GM12878 (cell line): Measurements from ENCODE around the gene CBFA2T3. TPM values are rescaled to one million over a fixed set of nuclear protein-coding genes. Genes with fewer than 3 reads are reported as not detected.

Experiments used
- ATAC-seq: fragments of 200-7000 bp; cut with Tn5 transposase; 3 replicates; pipeline ENCODE4 v1.9.1; 2020; ENCODE audit warnings: mild to moderate bottlenecking, moderate library complexity
- BruUV-seq: library from RNA; stranded (reverse); fragments of 400-500 nt; replicated peaks from 2 replicates; lab custom pipeline; 2021; lab: Mats Ljungman, UMichigan
- CTCF ChIA-PET: fragments of 300-600 bp; sonication (Branson Sonifier 250); formaldehyde crosslinking; extraction: SDS; loops from one replicate; lab custom pipeline; 2021; ENCODE audit warnings: inconsistent platforms; lab: Yijun Ruan, JAX
- POLR2A ChIA-PET: fragments of 350-600 bp; formaldehyde crosslinking; extraction: SDS; loops from one replicate; lab custom pipeline; 2021; ENCODE audit warnings: inconsistent platforms; lab: Charles Lee
- RAD21 ChIA-PET: fragments of 300-600 bp; sonication (Branson Sonifier 250); formaldehyde crosslinking; loops from one replicate; lab custom pipeline; 2023; ENCODE audit warnings: antibody characterized with exemption; ENCODE audit not compliant: unreplicated experiment; lab: Charles Lee
- SMC1A ChIA-PET: fragments of 300-600 bp; sonication (Branson Sonifier 250); formaldehyde crosslinking; loops from one replicate; lab custom pipeline; 2023; ENCODE audit not compliant: unreplicated experiment, uncharacterized antibody; lab: Charles Lee
- DNase-seq: peaks from one replicate; pipeline ENCODE4 v3.0.0-alpha.2; 2011; ENCODE audit warnings: low read depth, low spot score
- FAIRE-seq: peaks from 3 replicates; lab custom pipeline; 2011; peaks lifted over from hg19 to GRCh38; lab: Jason Lieb, UNC
- H2AFZ ChIP-seq: 2 replicates; pipeline ENCODE4 v1.6.0; 2011; ENCODE audit warnings: low read depth, low read length, control low read depth; ENCODE audit not compliant: control insufficient read depth
- H3K27ac ChIP-seq: 2 replicates; pipeline ENCODE4 v1.5.1; 2011; ENCODE audit warnings: control low read depth; ENCODE audit not compliant: control insufficient read depth, insufficient read depth
- H3K27me3 ChIP-seq, 2 experiments: replicated peaks in 1 of 2; 2 replicates each; pipeline versions ENCODE4 v1.6.0 to v1.6.1; 2011; ENCODE audit warnings: low read length in 1 of 2; ENCODE audit not compliant: control insufficient read depth in 2 of 2, insufficient read depth in 2 of 2
- H3K36me3 ChIP-seq, 2 experiments: 2 replicates each; pipeline ENCODE4 v1.5.1; 2011; ENCODE audit warnings: low read length in 1 of 2; ENCODE audit not compliant: control insufficient read depth in 2 of 2, insufficient read depth in 2 of 2
- H3K4me1 ChIP-seq: 2 replicates; pipeline ENCODE4 v1.6.1; 2011; ENCODE audit warnings: mild to moderate bottlenecking, low read length, moderate library complexity, mixed read lengths; ENCODE audit not compliant: control insufficient read depth, insufficient read depth
- H3K4me2 ChIP-seq: 2 replicates; pipeline ENCODE4 v1.6.0; 2011; ENCODE audit warnings: control low read depth; ENCODE audit not compliant: control insufficient read depth, insufficient read depth
- H3K4me3 ChIP-seq: fragments of 200-600 bp; sonication (generic); 2 replicates; pipeline ENCODE4 v1.5.1; 2016
- H3K79me2 ChIP-seq: 2 replicates; pipeline ENCODE4 v1.6.0; 2011; ENCODE audit warnings: low read length; ENCODE audit not compliant: control insufficient read depth, insufficient read depth
- H3K9ac ChIP-seq: 2 replicates; pipeline ENCODE4 v1.8.0; 2011; ENCODE audit warnings: low read length, control low read depth, mixed read lengths; ENCODE audit not compliant: control insufficient read depth, insufficient read depth
- H3K9me3 ChIP-seq: replicated peaks from 3 replicates; pipeline ENCODE4 v1.5.1; 2011; ENCODE audit warnings: mild to moderate bottlenecking, low read length; ENCODE audit not compliant: control insufficient read depth, insufficient read depth
- H4K20me1 ChIP-seq: 2 replicates; pipeline ENCODE4 v1.6.0; 2011; ENCODE audit not compliant: control insufficient read depth, insufficient read depth
- ATF2 ChIP-seq: IDR thresholded peaks from 2 replicates; pipeline ENCODE4 v1.6.1; 2012; ENCODE audit warnings: low read length, inconsistent platforms
- BACH1 ChIP-seq: fragments of 450-650 bp; IDR thresholded peaks from 2 replicates; pipeline ENCODE4 v1.6.1; 2017; ENCODE audit warnings: mild to moderate bottlenecking, borderline replicate concordance
- CBX5 ChIP-seq: sonication (generic); IDR thresholded peaks from 2 replicates; pipeline ENCODE4 v1.6.1; 2016; ENCODE audit warnings: low read depth, moderate library complexity, mild to moderate bottlenecking, inconsistent platforms
- GABPA ChIP-seq: IDR thresholded peaks from 2 replicates; pipeline ENCODE4 v1.6.1; 2014; ENCODE audit warnings: antibody characterized with exemption, low read depth, mild to moderate bottlenecking, inconsistent platforms
- GATAD2B ChIP-seq: fragments of 450-650 bp; conservative IDR thresholded peaks from 2 replicates; pipeline ENCODE4 v1.6.1; 2017; ENCODE audit warnings: low read depth, mild to moderate bottlenecking, moderate library complexity
- HCFC1 ChIP-seq: fragments of 150-350 bp; IDR thresholded peaks from 2 replicates; pipeline ENCODE4 v1.6.1; 2014; ENCODE audit warnings: low read length
- HSF1 ChIP-seq: fragments of 150-350 bp; IDR thresholded peaks from 2 replicates; pipeline ENCODE4 v1.6.1; 2014; ENCODE audit warnings: mild to moderate bottlenecking, low read depth, low read length
- MEF2B ChIP-seq: fragments of 450-650 bp; IDR thresholded peaks from 2 replicates; pipeline ENCODE4 v1.6.1; 2018; ENCODE audit warnings: mild to moderate bottlenecking, moderate library complexity; ENCODE audit not compliant: partially characterized antibody, poor library complexity, severe bottlenecking
- SKIL ChIP-seq: fragments of 450-650 bp; IDR thresholded peaks from 2 replicates; pipeline ENCODE4 v1.6.1; 2017; ENCODE audit warnings: mild to moderate bottlenecking, low read depth, inconsistent platforms; ENCODE audit not compliant: poor library complexity, severe bottlenecking
- SMAD5 ChIP-seq: IDR thresholded peaks from 2 replicates; pipeline ENCODE4 v1.6.1; 2016; ENCODE audit warnings: antibody characterized with exemption, low read depth
- SP1 ChIP-seq: IDR thresholded peaks from one replicate; pipeline ENCODE4 v1.6.1; 2011; ENCODE audit warnings: low read depth, low read length
- TBL1XR1 ChIP-seq: IDR thresholded peaks from 2 replicates; pipeline ENCODE4 v1.6.1; 2012; ENCODE audit warnings: low read depth, low read length, improper control_type of control experiment
- TCF3 ChIP-seq: IDR thresholded peaks from 2 replicates; pipeline ENCODE4 v1.6.1; 2012; ENCODE audit warnings: low read depth, mild to moderate bottlenecking, low read length, borderline replicate concordance; ENCODE audit not compliant: insufficient read depth
- ZBTB11 ChIP-seq: fragments of 450-650 bp; formaldehyde crosslinking; IDR thresholded peaks from 2 replicates; pipeline ENCODE4 v1.5.0; 2022; ENCODE audit warnings: mild to moderate bottlenecking, missing genetic modification characterization
- ZSCAN29 ChIP-seq: fragments of 450-650 bp; IDR thresholded peaks from 2 replicates; pipeline ENCODE4 v1.6.1; 2017; ENCODE audit warnings: mild to moderate bottlenecking, moderate library complexity
- WGBS: methylation state at CpG from one replicate; pipeline ENCODE4 v1.1.6; 2016; ENCODE audit warnings: low lambda C conversion rate; ENCODE audit not compliant: insufficient replicate concordance, insufficient coverage; ENCODE audit errors: missing lambda C conversion rate; 5-methylcytosine and 5-hydroxymethylcytosine counted together
- in situ Hi-C: fragments of 300-500 bp; cut with MboI; formaldehyde crosslinking; loops from 9 replicates; pipeline ENCODE4 v1.14.3; 2018; ENCODE audit warnings: mixed read lengths
- intact Hi-C: fragments of 100-400 bp; cut with micrococcal nuclease; formaldehyde crosslinking; loops from one replicate; pipeline ENCODE4 v1.14.2; 2022; ENCODE audit not compliant: unreplicated experiment
- polyA plus RNA-seq, 11 experiments: library from polyadenylated mRNA; depleted of rRNA in 4 of 11; unstranded in 6 of 11; stranded (reverse) in 5 of 11; fragments of >200 nt; fragmentation: Nextera tagmentation in 4 of 11; fragmentation: Illumina TruSeq in 1 of 11; extraction: Ambion mirVana in 4 of 11; extraction: Trizol in 1 of 11; gene quantifications; 1 replicate in 1 of 11; 2 replicates in 10 of 11; pipeline versions ENCODE4 v1.2.1 to v1.2.3, GENCODE V29; 2011 to 2016; ENCODE audit warnings: inconsistent platforms in 2 of 11, missing spikeins in 2 of 11, low read depth in 1 of 11
- total RNA-seq, 4 experiments: library from RNA; depleted of rRNA in 3 of 4; stranded (reverse); fragments of >200 nt in 3 of 4; fragmentation: Illumina TruSeq in 1 of 4; extraction: Trizol in 1 of 4; gene quantifications; 2 replicates each; pipeline versions ENCODE4 v1.2.1 to v1.2.3, GENCODE V29; 2013 to 2021

Gene CBFA2T3
- total and polyA plus RNA-seq, 10 of the 15 experiments (the other 5 are each of a cell fraction or from before 2014, with no cell fraction given) = 0.69 to 42.6 (median 4.5) TPM

GRCh38 chr16:88991813-88992350 lies 14.9 kb upstream of the CBFA2T3 start:
- no peak overlapping the region for H3K27ac ChIP-seq
- no peak overlapping the region for H2AFZ ChIP-seq
- H3K9me3 ChIP-seq = no peaks in the 10 kb centered on the region; the same call in 1 of the 3 replicates
- no peaks in the 10 kb centered on the region for H4K20me1 ChIP-seq
- intact Hi-C loops = no loop called here
- 56% methylated on average over 19 of the region's 19 CpGs for WGBS
- H3K9ac ChIP-seq = no peak overlapping the region
- H3K4me3 ChIP-seq = no peak overlapping the region
- POLR2A ChIA-PET = no interaction called here
- peaks cover 7% of the 10 kb centered on the region for H3K4me1 ChIP-seq
- no TSS peak for BruUV-seq
- DNase-seq (no peak), FAIRE-seq (no peak), ATAC-seq (no peak)
- H3K27me3 ChIP-seq = no peaks in the 10 kb centered on the region
- TF ChIP-seq GATAD2B (no peak), ZSCAN29 (no peak), ATF2 (no peak), SP1 (no peak), GABPA (no peak), ZBTB11 (no peak), HSF1 (no peak), MEF2B (no peak), TBL1XR1 (no peak), CBX5 (no peak), SMAD5 (no peak), HCFC1 (no peak), TCF3 (no peak), BACH1 (no peak), SKIL (no peak)
- CTCF ChIA-PET = no interaction called here
- SMC1A ChIA-PET = no interaction called here
- RAD21 ChIA-PET = no interaction called here
- no peaks in the 10 kb centered on the region for H3K79me2 ChIP-seq
- H3K36me3 ChIP-seq = no peaks in the 10 kb centered on the region
- no peak overlapping the region for H3K4me2 ChIP-seq
- in situ Hi-C loops = no loop called here
